A549 (cell line): ENCODE results near the gene TMED6.

Experiments used
- FOSB ChIP-seq: fragments of 250-450 bp; sonication (Bioruptor Pico); IDR thresholded peaks from 2 replicates; pipeline ENCODE4 v1.5.0; 2020; ENCODE audit warnings: mild to moderate bottlenecking, moderate library complexity
- HDAC2 ChIP-seq: fragments of 200-600 bp; sonication (generic); IDR thresholded peaks from 2 replicates; pipeline ENCODE4 v1.6.1; 2016
- MYC ChIP-seq: IDR thresholded peaks from 2 replicates; pipeline ENCODE4 v1.6.1; 2012; ENCODE audit warnings: mild to moderate bottlenecking, inconsistent platforms, low read length, improper control_type of control experiment, borderline replicate concordance
- POLR2A ChIP-seq: IDR thresholded peaks from 2 replicates; pipeline ENCODE4 v1.6.1; 2012; ENCODE audit warnings: mild to moderate bottlenecking, low read length
- RAD21 ChIP-seq, 2 experiments: fragments of >200 bp in 1 of 2; sonication (Bioruptor Twin) in 1 of 2; formaldehyde crosslinking in 1 of 2; IDR thresholded peaks in 1 of 2; conservative IDR thresholded peaks in 1 of 2; 2 replicates in 1 of 2; 3 replicates in 1 of 2; pipeline ENCODE4 v1.6.1; 2012 to 2018; ENCODE audit warnings: inconsistent platforms in 1 of 2
- TF ChIP-seq, protein P1 (sequence below): fragments of >200 bp; sonication (Bioruptor Twin); formaldehyde crosslinking; IDR thresholded peaks from 3 replicates; pipeline ENCODE4 v1.5.1; 2016
- TF ChIP-seq, protein P2 (sequence below): fragments of 200-600 bp; sonication (generic); IDR thresholded peaks from 2 replicates; pipeline ENCODE4 v1.6.1; 2016; ENCODE audit warnings: antibody characterized with exemption, mild to moderate bottlenecking, moderate library complexity
- TF ChIP-seq, protein P3 (sequence below): IDR thresholded peaks from 2 replicates; pipeline ENCODE4 v1.6.1; 2012

DNA sequence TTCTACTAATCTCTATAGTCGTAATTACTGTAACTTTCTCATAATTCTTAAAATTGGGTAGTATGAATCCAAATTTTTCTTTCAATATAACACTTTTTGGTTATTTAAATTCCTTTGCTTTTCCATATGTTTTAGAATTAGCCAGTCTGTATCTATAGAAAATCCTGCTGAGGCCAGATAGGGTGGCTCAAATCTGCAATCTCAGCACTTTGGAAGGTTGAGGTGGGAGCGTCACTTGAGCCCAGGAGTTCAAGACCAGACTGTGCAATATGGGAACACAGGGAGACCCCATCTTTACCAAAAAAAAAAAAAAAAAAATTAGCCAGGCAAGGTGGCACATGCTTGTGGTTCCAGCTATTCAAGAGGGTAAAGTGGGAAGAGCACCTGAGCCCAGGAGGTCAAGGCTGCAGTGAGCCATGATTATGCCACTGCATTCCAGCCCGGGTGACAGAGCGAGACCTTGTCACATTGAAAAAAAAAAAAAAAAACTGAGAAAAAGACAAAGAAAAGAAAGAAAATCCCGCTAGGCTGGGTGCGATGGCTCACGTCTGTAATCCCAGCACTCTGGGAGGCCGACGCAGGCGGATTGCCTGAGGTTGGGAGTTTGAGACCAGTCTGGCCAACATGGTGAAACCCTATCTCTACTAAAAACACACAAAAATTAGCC lies 24.9 kb upstream of the TMED6 start:
- TF ChIP-seq, protein P1, sequence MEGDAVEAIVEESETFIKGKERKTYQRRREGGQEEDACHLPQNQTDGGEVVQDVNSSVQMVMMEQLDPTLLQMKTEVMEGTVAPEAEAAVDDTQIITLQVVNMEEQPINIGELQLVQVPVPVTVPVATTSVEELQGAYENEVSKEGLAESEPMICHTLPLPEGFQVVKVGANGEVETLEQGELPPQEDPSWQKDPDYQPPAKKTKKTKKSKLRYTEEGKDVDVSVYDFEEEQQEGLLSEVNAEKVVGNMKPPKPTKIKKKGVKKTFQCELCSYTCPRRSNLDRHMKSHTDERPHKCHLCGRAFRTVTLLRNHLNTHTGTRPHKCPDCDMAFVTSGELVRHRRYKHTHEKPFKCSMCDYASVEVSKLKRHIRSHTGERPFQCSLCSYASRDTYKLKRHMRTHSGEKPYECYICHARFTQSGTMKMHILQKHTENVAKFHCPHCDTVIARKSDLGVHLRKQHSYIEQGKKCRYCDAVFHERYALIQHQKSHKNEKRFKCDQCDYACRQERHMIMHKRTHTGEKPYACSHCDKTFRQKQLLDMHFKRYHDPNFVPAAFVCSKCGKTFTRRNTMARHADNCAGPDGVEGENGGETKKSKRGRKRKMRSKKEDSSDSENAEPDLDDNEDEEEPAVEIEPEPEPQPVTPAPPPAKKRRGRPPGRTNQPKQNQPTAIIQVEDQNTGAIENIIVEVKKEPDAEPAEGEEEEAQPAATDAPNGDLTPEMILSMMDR, result no peak
- TF ChIP-seq RAD21 (conservative IDR thresholded peaks at IDR 0.05 in 1 of 2, IDR thresholded peaks at IDR 0.05 in 1 of 2), result no peak
- no peak for TF ChIP-seq FOSB
- TF ChIP-seq MYC, result no peak
- TF ChIP-seq, protein P2, sequence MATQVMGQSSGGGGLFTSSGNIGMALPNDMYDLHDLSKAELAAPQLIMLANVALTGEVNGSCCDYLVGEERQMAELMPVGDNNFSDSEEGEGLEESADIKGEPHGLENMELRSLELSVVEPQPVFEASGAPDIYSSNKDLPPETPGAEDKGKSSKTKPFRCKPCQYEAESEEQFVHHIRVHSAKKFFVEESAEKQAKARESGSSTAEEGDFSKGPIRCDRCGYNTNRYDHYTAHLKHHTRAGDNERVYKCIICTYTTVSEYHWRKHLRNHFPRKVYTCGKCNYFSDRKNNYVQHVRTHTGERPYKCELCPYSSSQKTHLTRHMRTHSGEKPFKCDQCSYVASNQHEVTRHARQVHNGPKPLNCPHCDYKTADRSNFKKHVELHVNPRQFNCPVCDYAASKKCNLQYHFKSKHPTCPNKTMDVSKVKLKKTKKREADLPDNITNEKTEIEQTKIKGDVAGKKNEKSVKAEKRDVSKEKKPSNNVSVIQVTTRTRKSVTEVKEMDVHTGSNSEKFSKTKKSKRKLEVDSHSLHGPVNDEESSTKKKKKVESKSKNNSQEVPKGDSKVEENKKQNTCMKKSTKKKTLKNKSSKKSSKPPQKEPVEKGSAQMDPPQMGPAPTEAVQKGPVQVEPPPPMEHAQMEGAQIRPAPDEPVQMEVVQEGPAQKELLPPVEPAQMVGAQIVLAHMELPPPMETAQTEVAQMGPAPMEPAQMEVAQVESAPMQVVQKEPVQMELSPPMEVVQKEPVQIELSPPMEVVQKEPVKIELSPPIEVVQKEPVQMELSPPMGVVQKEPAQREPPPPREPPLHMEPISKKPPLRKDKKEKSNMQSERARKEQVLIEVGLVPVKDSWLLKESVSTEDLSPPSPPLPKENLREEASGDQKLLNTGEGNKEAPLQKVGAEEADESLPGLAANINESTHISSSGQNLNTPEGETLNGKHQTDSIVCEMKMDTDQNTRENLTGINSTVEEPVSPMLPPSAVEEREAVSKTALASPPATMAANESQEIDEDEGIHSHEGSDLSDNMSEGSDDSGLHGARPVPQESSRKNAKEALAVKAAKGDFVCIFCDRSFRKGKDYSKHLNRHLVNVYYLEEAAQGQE, result no peak
- TF ChIP-seq, protein P3, sequence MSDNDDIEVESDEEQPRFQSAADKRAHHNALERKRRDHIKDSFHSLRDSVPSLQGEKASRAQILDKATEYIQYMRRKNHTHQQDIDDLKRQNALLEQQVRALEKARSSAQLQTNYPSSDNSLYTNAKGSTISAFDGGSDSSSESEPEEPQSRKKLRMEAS, result no peak
- no peak for TF ChIP-seq HDAC2
- TF ChIP-seq POLR2A, result no peak
